Neutrophil (primary cell): ENCODE results near the gene ENPP7.

Source experiments
- H3K27ac ChIP-seq: fragments of 200-600 bp; sonication (generic); 2 replicates; pipeline ENCODE4 v1.5.1; 2016; ENCODE audit warnings: mild to moderate bottlenecking, moderate library complexity
- H3K27me3 ChIP-seq: fragments of 200-600 bp; sonication (generic); 2 replicates; pipeline ENCODE4 v1.6.0; 2016; ENCODE audit warnings: mild to moderate bottlenecking
- H3K36me3 ChIP-seq: fragments of 200-600 bp; sonication (generic); 2 replicates; pipeline ENCODE4 v1.5.1; 2017
- H3K4me1 ChIP-seq, 2 experiments: fragments of 200-600 bp in 1 of 2; sonication (generic) in 1 of 2; 1 replicate in 1 of 2; 2 replicates in 1 of 2; pipeline versions ENCODE4 v1.5.1 to v1.6.1; 2013 to 2016; ENCODE audit warnings: low read depth in 1 of 2, low read length in 1 of 2, mild to moderate bottlenecking in 1 of 2, moderate library complexity in 1 of 2; ENCODE audit not compliant: control insufficient read depth in 1 of 2, insufficient read depth in 1 of 2
- H3K4me3 ChIP-seq, 2 experiments: fragments of 200-600 bp in 1 of 2; sonication (generic) in 1 of 2; 1 replicate in 1 of 2; 2 replicates in 1 of 2; pipeline ENCODE4 v1.5.1; 2013 to 2016; ENCODE audit warnings: low read depth in 1 of 2, low read length in 1 of 2, mild to moderate bottlenecking in 1 of 2, moderate library complexity in 1 of 2
- H3K9me3 ChIP-seq: fragments of 200-600 bp; sonication (generic); 2 replicates; pipeline ENCODE4 v1.5.1; 2016
- TF ChIP-seq, protein P1 (sequence below): fragments of 200-600 bp; sonication (generic); IDR thresholded peaks from 2 replicates; pipeline ENCODE4 v1.5.1; 2016; ENCODE audit warnings: antibody characterized with exemption

Gene ENPP7

DNA sequence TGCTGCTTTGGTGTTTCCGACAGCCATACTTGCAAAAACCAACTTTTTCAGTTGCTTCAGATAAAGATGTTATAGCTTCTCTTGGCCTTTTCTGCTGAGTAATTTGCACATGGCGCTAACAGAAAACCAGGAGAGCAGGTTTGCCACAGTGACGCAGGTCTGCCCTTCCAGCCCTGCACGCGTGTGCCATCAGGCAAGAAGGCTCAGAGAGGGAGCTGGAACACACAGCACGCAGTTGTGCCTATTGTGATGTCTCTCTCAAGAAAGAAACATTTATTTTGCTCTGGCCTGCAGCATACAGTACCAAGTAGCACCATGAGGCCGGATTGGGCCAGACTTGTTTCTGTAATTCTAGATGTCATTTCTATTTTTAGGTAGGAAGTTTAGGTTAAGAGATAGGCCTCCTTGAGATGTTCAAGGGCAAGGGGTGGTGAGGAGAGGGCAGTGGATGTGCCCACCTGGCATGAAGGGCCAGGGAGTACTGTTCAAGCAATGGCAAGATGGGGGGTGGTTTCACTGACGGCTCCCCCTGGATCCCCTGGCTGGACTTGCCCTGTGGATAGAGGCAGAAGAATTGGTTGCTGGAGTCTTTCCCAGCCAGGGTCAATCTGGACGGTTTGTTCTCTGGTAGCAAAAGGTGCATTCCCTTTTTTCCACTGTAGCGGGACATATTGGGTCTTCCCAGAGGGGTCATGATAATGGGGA is 49.1 kb downstream of the ENPP7 start:
- TF ChIP-seq, protein P1, sequence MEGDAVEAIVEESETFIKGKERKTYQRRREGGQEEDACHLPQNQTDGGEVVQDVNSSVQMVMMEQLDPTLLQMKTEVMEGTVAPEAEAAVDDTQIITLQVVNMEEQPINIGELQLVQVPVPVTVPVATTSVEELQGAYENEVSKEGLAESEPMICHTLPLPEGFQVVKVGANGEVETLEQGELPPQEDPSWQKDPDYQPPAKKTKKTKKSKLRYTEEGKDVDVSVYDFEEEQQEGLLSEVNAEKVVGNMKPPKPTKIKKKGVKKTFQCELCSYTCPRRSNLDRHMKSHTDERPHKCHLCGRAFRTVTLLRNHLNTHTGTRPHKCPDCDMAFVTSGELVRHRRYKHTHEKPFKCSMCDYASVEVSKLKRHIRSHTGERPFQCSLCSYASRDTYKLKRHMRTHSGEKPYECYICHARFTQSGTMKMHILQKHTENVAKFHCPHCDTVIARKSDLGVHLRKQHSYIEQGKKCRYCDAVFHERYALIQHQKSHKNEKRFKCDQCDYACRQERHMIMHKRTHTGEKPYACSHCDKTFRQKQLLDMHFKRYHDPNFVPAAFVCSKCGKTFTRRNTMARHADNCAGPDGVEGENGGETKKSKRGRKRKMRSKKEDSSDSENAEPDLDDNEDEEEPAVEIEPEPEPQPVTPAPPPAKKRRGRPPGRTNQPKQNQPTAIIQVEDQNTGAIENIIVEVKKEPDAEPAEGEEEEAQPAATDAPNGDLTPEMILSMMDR = no peak
- no peaks in the 10 kb centered on the region for H3K36me3 ChIP-seq

DNA sequence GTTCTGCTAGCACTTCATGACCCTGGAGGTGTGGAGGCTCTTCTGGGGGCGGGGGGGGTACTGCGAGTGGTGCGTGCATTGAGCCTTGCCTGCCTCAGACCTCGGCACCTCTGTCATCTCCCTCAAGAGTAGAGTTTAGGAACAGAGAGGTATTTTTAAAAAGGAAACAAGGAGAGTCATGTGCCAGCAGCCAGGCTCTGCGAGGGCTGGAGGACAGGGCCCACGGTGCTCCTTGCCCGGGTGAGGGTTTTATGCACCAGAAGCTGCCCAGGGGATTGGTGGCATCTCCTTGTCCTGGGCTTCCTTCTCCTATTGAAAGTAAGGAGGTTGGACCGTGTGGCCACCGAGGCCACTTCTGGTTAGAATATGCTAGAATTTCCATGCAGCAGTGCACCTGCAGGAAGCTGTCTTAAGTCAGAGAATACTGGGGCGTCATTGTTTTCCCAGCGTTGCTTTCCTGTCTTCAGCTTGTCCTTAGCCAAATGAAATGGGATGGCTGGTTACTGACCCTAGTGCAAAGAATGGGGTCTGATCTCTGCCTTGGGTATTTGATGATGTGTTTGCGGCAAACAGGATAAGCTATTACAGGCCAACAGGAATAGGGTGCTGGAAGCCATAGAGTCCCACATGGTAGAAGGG is 50.4 kb downstream of the ENPP7 start:
- Histone ChIP-seq H3K4me3 (no peak overlapping the region), H3K36me3 (no peaks in the 10 kb centered on the region), H3K4me1 (peaks cover 22 to 26% of the 10 kb centered on the region in 2 experiments), H3K27ac (no peak overlapping the region), H3K27me3 (peaks cover 94% of the 10 kb centered on the region), H3K9me3 (no peaks in the 10 kb centered on the region)
- TF ChIP-seq, protein P1 = no peak

More for the DNA sequence above, 49.1 kb downstream of the ENPP7 start:
- H3K4me3 ChIP-seq = no peak overlapping the region
- peaks cover 22 to 26% of the 10 kb centered on the region in 2 experiments for H3K4me1 ChIP-seq
- peaks cover 94% of the 10 kb centered on the region for H3K27me3 ChIP-seq
- no peak overlapping the region for H3K27ac ChIP-seq
- no peaks in the 10 kb centered on the region for H3K9me3 ChIP-seq

DNA sequence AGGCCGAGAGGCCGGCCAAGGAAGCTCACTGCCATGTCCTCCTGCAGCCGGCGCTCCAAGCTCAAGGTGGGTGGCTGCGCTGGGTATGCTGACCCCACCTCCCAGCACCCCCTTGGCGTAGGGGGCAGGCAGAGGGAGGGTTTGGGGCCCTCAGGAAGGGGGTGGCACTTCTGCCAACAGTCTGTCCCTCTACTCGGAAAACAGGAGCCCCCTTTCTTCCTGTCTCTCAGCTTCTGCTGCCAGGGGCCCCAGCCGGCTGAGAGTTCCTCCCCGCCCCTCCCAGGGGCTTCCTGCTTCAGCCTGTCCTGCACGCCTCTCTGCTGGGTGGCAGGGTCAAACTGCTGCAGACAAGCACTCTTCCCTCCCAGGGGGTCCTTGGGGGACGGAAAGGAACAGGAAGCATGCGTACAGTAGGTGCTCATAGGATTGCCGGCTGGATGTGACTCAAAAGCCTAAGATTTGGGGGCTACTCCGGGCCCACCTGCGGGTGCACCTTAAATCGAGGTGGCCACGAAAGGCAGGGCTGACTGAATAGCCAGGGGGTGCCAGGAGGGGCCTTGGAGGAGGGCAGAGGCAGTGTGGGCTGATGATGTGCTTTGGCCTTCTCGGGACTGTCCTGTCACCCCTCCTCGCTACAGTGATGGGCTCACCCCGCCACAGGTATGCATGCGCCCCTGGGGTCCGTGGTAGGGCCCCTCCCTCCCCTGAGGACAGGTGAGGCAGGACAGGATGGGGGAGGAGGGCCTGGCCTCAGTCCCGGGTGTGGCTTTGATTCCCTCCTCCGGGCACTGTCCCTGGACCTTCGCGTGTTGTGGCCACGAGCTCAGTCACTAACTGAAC is 51.2 kb downstream of the ENPP7 start:
- Histone ChIP-seq H3K4me1 (peaks cover 22 to 26% of the 10 kb centered on the region in 2 experiments), H3K27ac (no peak overlapping the region), H3K36me3 (no peaks in the 10 kb centered on the region), H3K27me3 (peaks cover 94% of the 10 kb centered on the region), H3K4me3 (no peak overlapping the region), H3K9me3 (no peaks in the 10 kb centered on the region)
- TF ChIP-seq, protein P1 = no peak

DNA sequence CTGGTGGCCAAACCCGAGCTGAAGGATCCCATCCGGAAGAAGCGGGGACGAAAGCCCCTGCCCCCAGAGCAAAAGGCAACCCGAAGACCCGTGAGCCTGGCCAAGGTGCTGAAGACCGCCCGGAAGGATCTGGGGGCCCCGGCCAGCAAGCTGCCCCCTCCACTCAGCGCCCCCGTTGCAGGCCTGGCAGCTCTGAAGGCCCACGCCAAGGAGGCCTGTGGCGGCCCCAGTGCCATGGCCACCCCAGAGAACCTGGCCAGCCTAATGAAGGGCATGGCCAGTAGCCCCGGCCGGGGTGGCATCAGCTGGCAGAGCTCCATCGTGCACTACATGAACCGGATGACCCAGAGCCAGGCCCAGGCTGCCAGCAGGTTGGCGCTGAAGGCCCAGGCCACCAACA is 53.1 kb downstream of the ENPP7 start:
- Histone ChIP-seq H3K27ac (no peak overlapping the region), H3K36me3 (no peaks in the 10 kb centered on the region), H3K4me1 (peaks cover 9 to 12% of the 10 kb centered on the region in 2 experiments), H3K27me3 (peaks cover 96% of the 10 kb centered on the region), H3K4me3 (no peak overlapping the region), H3K9me3 (no peaks in the 10 kb centered on the region)
- TF ChIP-seq, protein P1 = no peak

DNA sequence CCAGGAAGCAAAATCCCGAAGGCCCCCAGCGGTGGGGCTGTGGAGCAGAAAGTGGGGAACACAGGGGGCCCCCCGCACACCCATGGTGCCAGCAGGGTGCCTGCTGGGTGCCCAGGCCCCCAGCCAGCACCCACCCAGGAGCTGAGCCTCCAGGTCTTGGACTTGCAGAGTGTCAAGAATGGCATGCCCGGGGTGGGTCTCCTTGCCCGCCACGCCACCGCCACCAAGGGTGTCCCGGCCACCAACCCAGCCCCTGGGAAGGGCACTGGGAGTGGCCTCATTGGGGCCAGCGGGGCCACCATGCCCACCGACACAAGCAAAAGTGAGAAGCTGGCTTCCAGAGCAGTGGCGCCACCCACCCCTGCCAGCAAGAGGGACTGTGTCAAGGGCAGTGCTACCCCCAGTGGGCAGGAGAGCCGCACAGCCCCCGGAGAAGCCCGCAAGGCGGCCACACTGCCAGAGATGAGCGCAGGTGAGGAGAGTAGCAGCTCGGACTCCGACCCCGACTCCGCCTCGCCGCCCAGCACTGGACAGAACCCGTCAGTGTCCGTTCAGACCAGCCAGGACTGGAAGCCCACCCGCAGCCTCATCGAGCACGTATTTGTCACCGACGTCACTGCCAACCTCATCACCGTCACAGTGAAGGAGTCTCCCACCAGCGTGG is 53.7 kb downstream of the ENPP7 start:
- Histone ChIP-seq H3K4me3 (no peak overlapping the region), H3K27me3 (peaks cover 96% of the 10 kb centered on the region), H3K27ac (no peak overlapping the region), H3K36me3 (no peaks in the 10 kb centered on the region), H3K9me3 (no peaks in the 10 kb centered on the region), H3K4me1 (peaks cover 7 to 10% of the 10 kb centered on the region in 2 experiments)
- TF ChIP-seq, protein P1 = no peak
